ENCODE measurements around the gene EFNB3. TPM values are rescaled to one million over a fixed set of nuclear protein-coding genes. Genes with fewer than 3 reads are reported as not detected.
A peak's percentile ranks its signal among the peaks of the same experiment; 100 is the strongest.

EFNB3 gene
- total and polyA plus RNA-seq, 10 of the 15 experiments (the other 5 are each of a cell fraction or from before 2014, with no cell fraction given), result 0.01 to 0.13 (median 0.04) TPM; not detected in 5

DNA sequence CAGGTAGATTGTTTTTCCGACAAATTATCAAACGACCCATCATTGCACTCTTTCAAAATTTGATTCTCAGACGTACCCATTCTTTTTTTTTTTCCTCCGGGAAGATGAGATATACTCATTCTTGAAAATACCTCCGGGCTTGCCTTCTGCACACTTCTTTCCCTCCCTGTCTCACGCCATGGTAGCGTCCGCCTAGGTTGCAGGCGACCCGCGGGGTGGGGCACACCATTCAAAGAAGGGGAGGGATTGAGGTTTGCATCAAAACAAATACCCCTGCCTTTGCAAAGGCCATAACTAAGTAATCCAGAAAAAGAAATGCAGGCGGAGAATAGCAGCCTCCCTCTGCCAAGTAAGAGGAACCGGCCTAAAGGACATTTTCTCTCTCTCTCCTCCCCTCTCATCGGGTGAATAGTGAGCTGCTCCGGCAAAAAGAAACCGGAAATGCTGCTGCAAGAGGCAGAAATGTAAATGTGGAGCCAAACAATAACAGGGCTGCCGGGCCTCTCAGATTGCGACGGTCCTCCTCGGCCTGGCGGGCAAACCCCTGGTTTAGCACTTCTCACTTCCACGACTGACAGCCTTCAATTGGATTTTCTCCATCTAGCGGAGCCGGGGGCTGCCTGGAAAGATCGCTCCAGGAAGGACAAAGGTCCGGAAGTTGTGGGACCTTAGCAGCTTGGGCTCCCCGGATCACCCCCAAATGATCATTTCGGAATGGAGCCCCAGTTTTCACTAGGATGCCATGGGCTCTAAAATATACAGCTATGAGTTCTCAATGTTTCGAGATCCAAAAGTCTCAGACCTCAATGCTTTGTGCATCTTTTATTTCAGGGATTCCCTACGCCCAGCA, 18.6 kb upstream of the EFNB3 start (continued):
- TF ChIP-seq, protein P1, sequence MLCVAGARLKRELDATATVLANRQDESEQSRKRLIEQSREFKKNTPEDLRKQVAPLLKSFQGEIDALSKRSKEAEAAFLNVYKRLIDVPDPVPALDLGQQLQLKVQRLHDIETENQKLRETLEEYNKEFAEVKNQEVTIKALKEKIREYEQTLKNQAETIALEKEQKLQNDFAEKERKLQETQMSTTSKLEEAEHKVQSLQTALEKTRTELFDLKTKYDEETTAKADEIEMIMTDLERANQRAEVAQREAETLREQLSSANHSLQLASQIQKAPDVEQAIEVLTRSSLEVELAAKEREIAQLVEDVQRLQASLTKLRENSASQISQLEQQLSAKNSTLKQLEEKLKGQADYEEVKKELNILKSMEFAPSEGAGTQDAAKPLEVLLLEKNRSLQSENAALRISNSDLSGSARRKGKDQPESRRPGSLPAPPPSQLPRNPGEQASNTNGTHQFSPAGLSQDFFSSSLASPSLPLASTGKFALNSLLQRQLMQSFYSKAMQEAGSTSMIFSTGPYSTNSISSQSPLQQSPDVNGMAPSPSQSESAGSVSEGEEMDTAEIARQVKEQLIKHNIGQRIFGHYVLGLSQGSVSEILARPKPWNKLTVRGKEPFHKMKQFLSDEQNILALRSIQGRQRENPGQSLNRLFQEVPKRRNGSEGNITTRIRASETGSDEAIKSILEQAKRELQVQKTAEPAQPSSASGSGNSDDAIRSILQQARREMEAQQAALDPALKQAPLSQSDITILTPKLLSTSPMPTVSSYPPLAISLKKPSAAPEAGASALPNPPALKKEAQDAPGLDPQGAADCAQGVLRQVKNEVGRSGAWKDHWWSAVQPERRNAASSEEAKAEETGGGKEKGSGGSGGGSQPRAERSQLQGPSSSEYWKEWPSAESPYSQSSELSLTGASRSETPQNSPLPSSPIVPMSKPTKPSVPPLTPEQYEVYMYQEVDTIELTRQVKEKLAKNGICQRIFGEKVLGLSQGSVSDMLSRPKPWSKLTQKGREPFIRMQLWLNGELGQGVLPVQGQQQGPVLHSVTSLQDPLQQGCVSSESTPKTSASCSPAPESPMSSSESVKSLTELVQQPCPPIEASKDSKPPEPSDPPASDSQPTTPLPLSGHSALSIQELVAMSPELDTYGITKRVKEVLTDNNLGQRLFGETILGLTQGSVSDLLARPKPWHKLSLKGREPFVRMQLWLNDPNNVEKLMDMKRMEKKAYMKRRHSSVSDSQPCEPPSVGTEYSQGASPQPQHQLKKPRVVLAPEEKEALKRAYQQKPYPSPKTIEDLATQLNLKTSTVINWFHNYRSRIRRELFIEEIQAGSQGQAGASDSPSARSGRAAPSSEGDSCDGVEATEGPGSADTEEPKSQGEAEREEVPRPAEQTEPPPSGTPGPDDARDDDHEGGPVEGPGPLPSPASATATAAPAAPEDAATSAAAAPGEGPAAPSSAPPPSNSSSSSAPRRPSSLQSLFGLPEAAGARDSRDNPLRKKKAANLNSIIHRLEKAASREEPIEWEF (IDR thresholded peaks at IDR 0.05; ENCODE audit: insufficient replicate concordance, low read depth, low read length), result no peak
- TF ChIP-seq PML (IDR thresholded peaks at IDR 0.05; ENCODE audit: low read length) (peak; percentile 68; the same call in 1 of the 2 replicates), HCFC1 (IDR thresholded peaks at IDR 0.05; ENCODE audit: low read length) (peak; percentile 53), RELA (IDR thresholded peaks at IDR 0.05; ENCODE audit: borderline replicate concordance, partially characterized antibody) (peak; percentile 8), PAX5 (IDR thresholded peaks at IDR 0.05; ENCODE audit: borderline replicate concordance, low read depth, low read length) (no peak), FOXM1 (IDR thresholded peaks at IDR 0.05; ENCODE audit: low read depth, low read length) (peak; percentile 33; the same call in 1 of the 2 replicates), BCL11A (IDR thresholded peaks at IDR 0.05; ENCODE audit: low read depth, low read length) (no peak), RUNX3 (IDR thresholded peaks at IDR 0.05; ENCODE audit: low read length) (peak; percentile 36; the same call in 1 of the 2 replicates), MTA2 (IDR thresholded peaks at IDR 0.05; ENCODE audit: low read depth) (no peak), IKZF2 (IDR thresholded peaks at IDR 0.05) (no peak), CBFB (IDR thresholded peaks at IDR 0.05; ENCODE audit: low read depth) (peak; percentile 35; the same call in 1 of the 2 replicates)
- TF ChIP-seq, protein P2, sequence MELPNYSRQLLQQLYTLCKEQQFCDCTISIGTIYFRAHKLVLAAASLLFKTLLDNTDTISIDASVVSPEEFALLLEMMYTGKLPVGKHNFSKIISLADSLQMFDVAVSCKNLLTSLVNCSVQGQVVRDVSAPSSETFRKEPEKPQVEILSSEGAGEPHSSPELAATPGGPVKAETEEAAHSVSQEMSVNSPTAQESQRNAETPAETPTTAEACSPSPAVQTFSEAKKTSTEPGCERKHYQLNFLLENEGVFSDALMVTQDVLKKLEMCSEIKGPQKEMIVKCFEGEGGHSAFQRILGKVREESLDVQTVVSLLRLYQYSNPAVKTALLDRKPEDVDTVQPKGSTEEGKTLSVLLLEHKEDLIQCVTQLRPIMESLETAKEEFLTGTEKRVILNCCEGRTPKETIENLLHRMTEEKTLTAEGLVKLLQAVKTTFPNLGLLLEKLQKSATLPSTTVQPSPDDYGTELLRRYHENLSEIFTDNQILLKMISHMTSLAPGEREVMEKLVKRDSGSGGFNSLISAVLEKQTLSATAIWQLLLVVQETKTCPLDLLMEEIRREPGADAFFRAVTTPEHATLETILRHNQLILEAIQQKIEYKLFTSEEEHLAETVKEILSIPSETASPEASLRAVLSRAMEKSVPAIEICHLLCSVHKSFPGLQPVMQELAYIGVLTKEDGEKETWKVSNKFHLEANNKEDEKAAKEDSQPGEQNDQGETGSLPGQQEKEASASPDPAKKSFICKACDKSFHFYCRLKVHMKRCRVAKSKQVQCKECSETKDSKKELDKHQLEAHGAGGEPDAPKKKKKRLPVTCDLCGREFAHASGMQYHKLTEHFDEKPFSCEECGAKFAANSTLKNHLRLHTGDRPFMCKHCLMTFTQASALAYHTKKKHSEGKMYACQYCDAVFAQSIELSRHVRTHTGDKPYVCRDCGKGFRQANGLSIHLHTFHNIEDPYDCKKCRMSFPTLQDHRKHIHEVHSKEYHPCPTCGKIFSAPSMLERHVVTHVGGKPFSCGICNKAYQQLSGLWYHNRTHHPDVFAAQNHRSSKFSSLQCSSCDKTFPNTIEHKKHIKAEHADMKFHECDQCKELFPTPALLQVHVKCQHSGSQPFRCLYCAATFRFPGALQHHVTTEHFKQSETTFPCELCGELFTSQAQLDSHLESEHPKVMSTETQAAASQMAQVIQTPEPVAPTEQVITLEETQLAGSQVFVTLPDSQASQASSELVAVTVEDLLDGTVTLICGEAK (IDR thresholded peaks at IDR 0.05; ENCODE audit: borderline replicate concordance), result peak; percentile 72; the same call in 1 of the 2 replicates
- TF ChIP-seq, protein P3, sequence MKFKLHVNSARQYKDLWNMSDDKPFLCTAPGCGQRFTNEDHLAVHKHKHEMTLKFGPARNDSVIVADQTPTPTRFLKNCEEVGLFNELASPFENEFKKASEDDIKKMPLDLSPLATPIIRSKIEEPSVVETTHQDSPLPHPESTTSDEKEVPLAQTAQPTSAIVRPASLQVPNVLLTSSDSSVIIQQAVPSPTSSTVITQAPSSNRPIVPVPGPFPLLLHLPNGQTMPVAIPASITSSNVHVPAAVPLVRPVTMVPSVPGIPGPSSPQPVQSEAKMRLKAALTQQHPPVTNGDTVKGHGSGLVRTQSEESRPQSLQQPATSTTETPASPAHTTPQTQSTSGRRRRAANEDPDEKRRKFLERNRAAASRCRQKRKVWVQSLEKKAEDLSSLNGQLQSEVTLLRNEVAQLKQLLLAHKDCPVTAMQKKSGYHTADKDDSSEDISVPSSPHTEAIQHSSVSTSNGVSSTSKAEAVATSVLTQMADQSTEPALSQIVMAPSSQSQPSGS (IDR thresholded peaks at IDR 0.05; ENCODE audit: low read length), result no peak
- TF ChIP-seq, protein P4, sequence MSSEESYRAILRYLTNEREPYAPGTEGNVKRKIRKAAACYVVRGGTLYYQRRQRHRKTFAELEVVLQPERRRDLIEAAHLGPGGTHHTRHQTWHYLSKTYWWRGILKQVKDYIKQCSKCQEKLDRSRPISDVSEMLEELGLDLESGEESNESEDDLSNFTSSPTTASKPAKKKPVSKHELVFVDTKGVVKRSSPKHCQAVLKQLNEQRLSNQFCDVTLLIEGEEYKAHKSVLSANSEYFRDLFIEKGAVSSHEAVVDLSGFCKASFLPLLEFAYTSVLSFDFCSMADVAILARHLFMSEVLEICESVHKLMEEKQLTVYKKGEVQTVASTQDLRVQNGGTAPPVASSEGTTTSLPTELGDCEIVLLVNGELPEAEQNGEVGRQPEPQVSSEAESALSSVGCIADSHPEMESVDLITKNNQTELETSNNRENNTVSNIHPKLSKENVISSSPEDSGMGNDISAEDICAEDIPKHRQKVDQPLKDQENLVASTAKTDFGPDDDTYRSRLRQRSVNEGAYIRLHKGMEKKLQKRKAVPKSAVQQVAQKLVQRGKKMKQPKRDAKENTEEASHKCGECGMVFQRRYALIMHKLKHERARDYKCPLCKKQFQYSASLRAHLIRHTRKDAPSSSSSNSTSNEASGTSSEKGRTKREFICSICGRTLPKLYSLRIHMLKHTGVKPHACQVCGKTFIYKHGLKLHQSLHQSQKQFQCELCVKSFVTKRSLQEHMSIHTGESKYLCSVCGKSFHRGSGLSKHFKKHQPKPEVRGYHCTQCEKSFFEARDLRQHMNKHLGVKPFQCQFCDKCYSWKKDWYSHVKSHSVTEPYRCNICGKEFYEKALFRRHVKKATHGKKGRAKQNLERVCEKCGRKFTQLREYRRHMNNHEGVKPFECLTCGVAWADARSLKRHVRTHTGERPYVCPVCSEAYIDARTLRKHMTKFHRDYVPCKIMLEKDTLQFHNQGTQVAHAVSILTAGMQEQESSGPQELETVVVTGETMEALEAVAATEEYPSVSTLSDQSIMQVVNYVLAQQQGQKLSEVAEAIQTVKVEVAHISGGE (CRISPR knock-in tag; IDR thresholded peaks at IDR 0.05), result no peak
